H9 (cell line): ENCODE results near the gene GDF15. TPM values are rescaled to one million over a fixed set of nuclear protein-coding genes. Genes with fewer than 3 reads are reported as not detected.
A peak's percentile ranks its signal among the peaks of the same experiment; 100 is the strongest.

Experiments used
- DNase-seq: peaks from one replicate; pipeline ENCODE4 v3.0.0-alpha.2; 2017
- H2AFZ ChIP-seq: one replicate; pipeline ENCODE4 v1.6.1; 2013; ENCODE audit warnings: mild to moderate bottlenecking, low read length, control low read depth, moderate library complexity
- H2AK5ac ChIP-seq: 2 replicates; pipeline ENCODE4 v1.6.1; 2013; ENCODE audit warnings: low read length, control low read depth, mixed read lengths; ENCODE audit not compliant: insufficient read length
- H2BK120ac ChIP-seq: one replicate; pipeline ENCODE4 v1.6.1; 2013; ENCODE audit warnings: low read depth, mild to moderate bottlenecking, low read length, control low read depth, inconsistent platforms; ENCODE audit not compliant: poor library complexity, severe bottlenecking
- H2BK12ac ChIP-seq: 2 replicates; pipeline ENCODE4 v1.6.1; 2013; ENCODE audit warnings: low read length, control low read depth, mixed read lengths, low read depth; ENCODE audit not compliant: insufficient read length
- H2BK15ac ChIP-seq: 2 replicates; pipeline ENCODE4 v1.6.1; 2013; ENCODE audit warnings: low read depth, low read length, control low read depth
- H2BK20ac ChIP-seq: one replicate; pipeline ENCODE4 v1.6.1; 2013; ENCODE audit warnings: low read depth, mild to moderate bottlenecking, low read length, control low read depth, inconsistent platforms; ENCODE audit not compliant: poor library complexity, severe bottlenecking
- H2BK5ac ChIP-seq: 2 replicates; pipeline ENCODE4 v1.6.1; 2013; ENCODE audit warnings: low read length, control low read depth, mixed read lengths; ENCODE audit not compliant: insufficient read length
- H3K14ac ChIP-seq: 2 replicates; pipeline ENCODE4 v1.6.1; 2013; ENCODE audit warnings: low read length, control low read depth; ENCODE audit not compliant: insufficient read depth
- H3K18ac ChIP-seq: 2 replicates; pipeline ENCODE4 v1.6.1; 2013; ENCODE audit warnings: low read depth, mild to moderate bottlenecking, mixed read lengths, low read length, control low read depth; ENCODE audit not compliant: insufficient read length
- H3K23ac ChIP-seq: 2 replicates; pipeline ENCODE4 v1.6.1; 2013; ENCODE audit warnings: low read length, control low read depth, mixed read lengths, low read depth; ENCODE audit not compliant: insufficient read length
- H3K23me2 ChIP-seq: 2 replicates; pipeline ENCODE4 v1.6.1; 2013; ENCODE audit warnings: low read depth, mild to moderate bottlenecking, mixed read lengths, low read length, control low read depth; ENCODE audit not compliant: insufficient read length, poor library complexity, severe bottlenecking
- H3K27ac ChIP-seq: 2 replicates; pipeline ENCODE4 v1.5.1; 2013; ENCODE audit warnings: low read length, control low read depth, mixed read lengths, low read depth; ENCODE audit not compliant: insufficient read length
- H3K27me3 ChIP-seq: 2 replicates; pipeline ENCODE4 v1.6.1; 2013; ENCODE audit warnings: low read length, control low read depth, inconsistent platforms; ENCODE audit not compliant: insufficient read depth
- H3K4ac ChIP-seq: 2 replicates; pipeline ENCODE4 v1.6.1; 2013; ENCODE audit warnings: low read depth, mild to moderate bottlenecking, control low read depth, inconsistent platforms, low read length, moderate library complexity
- H3K4me1 ChIP-seq: 2 replicates; pipeline ENCODE4 v1.6.1; 2013; ENCODE audit warnings: low read length, control low read depth, inconsistent platforms; ENCODE audit not compliant: insufficient read depth
- H3K4me2 ChIP-seq: 2 replicates; pipeline ENCODE4 v1.6.1; 2013; ENCODE audit warnings: low read length, control low read depth, mixed read lengths; ENCODE audit not compliant: insufficient read length, insufficient read depth
- H3K56ac ChIP-seq: 2 replicates; pipeline ENCODE4 v1.6.1; 2013; ENCODE audit warnings: low read depth, mild to moderate bottlenecking, mixed read lengths, low read length, control low read depth; ENCODE audit not compliant: insufficient read length
- H3K79me1 ChIP-seq: 2 replicates; pipeline ENCODE4 v1.6.1; 2013; ENCODE audit warnings: low read depth, mild to moderate bottlenecking, moderate library complexity, low read length, control low read depth, inconsistent platforms; ENCODE audit not compliant: insufficient read depth, poor library complexity, severe bottlenecking
- H3K79me2 ChIP-seq: 2 replicates; pipeline ENCODE4 v1.6.1; 2013; ENCODE audit warnings: low read length, control low read depth, inconsistent platforms; ENCODE audit not compliant: insufficient read depth
- H3K9ac ChIP-seq: 2 replicates; pipeline ENCODE4 v1.6.1; 2013; ENCODE audit warnings: low read length, control low read depth, mixed read lengths; ENCODE audit not compliant: insufficient read length; ENCODE audit errors: extremely low read depth
- H3K9me3 ChIP-seq: one replicate; pipeline ENCODE4 v1.6.1; 2013; ENCODE audit warnings: low read depth, low read length, inconsistent platforms; ENCODE audit not compliant: control insufficient read depth
- H3T11ph ChIP-seq: one replicate; pipeline ENCODE4 v1.6.1; 2013; ENCODE audit warnings: mild to moderate bottlenecking, low read length, control low read depth, inconsistent platforms
- H4K20me1 ChIP-seq: one replicate; pipeline ENCODE4 v1.6.1; 2013; ENCODE audit not compliant: control insufficient read depth, insufficient read length, insufficient read depth
- H4K5ac ChIP-seq: 2 replicates; pipeline ENCODE4 v1.6.1; 2013; ENCODE audit warnings: low read depth, mild to moderate bottlenecking, mixed read lengths, low read length, control low read depth; ENCODE audit not compliant: insufficient read length
- H4K8ac ChIP-seq: replicated peaks from 2 replicates; pipeline ENCODE4 v1.6.1; 2013; ENCODE audit warnings: low read length, control low read depth, mixed read lengths, low read depth; ENCODE audit not compliant: insufficient read length
- H4K91ac ChIP-seq: 2 replicates; pipeline ENCODE4 v1.6.1; 2013; ENCODE audit warnings: low read depth, mild to moderate bottlenecking, moderate library complexity, mixed read lengths, low read length, control low read depth; ENCODE audit not compliant: insufficient read length
- H3K27ac Mint-ChIP-seq, 3 experiments: 2 replicates in 2 of 3; 3 replicates in 1 of 3; pipeline ENCODE4 v1.8.0; 2020 to 2021; ENCODE audit warnings: mixed read lengths in 3 of 3, mild to moderate bottlenecking in 1 of 3, moderate library complexity in 1 of 3
- H3K27me3 Mint-ChIP-seq: 2 replicates; pipeline ENCODE4 v1.8.0; 2021; ENCODE audit warnings: low read depth, mild to moderate bottlenecking, moderate library complexity, mixed read lengths
- H3K36me3 Mint-ChIP-seq, 3 experiments: 2 replicates in 2 of 3; 3 replicates in 1 of 3; pipeline ENCODE4 v1.8.0; 2020 to 2021; ENCODE audit warnings: low read depth in 3 of 3, mixed read lengths in 3 of 3; ENCODE audit not compliant: insufficient read depth in 1 of 3
- H3K4me1 Mint-ChIP-seq, 2 experiments: 2 replicates each; pipeline ENCODE4 v1.8.0; 2020; ENCODE audit warnings: mixed read lengths in 2 of 2
- H3K4me3 Mint-ChIP-seq, 2 experiments: 2 replicates in 1 of 2; 3 replicates in 1 of 2; pipeline ENCODE4 v1.8.0; 2020 to 2021; ENCODE audit warnings: mild to moderate bottlenecking in 2 of 2, mixed read lengths in 2 of 2, moderate library complexity in 1 of 2
- H3K9me3 Mint-ChIP-seq, 2 experiments: 2 replicates in 1 of 2; 3 replicates in 1 of 2; pipeline ENCODE4 v1.8.0; 2020; ENCODE audit warnings: mild to moderate bottlenecking in 2 of 2, mixed read lengths in 2 of 2, moderate library complexity in 1 of 2
- CTCF ChIP-seq: fragments of 200-600 bp; sonication (generic); conservative IDR thresholded peaks from 3 replicates; pipeline ENCODE4 v1.8.0; 2021; ENCODE audit warnings: antibody characterized with exemption, mild to moderate bottlenecking
- WGBS: extraction: QIAGEN DNeasy Blood & Tissue Kit; methylation state at CpG from one replicate; pipeline ENCODE4 v1.1.7; 2013; ENCODE audit warnings: missing lambda C conversion rate, low lambda C conversion rate, mixed read lengths; ENCODE audit not compliant: insufficient read length; ENCODE audit errors: extremely low coverage; 5-methylcytosine and 5-hydroxymethylcytosine counted together
- total RNA-seq: library from RNA; stranded (reverse); gene quantifications from 2 replicates; pipeline ENCODE4 v1.2.1, GENCODE V29; 2021

GDF15 gene
- total RNA-seq, 1 experiment from 2014 or later, result 5.7 TPM

DNA sequence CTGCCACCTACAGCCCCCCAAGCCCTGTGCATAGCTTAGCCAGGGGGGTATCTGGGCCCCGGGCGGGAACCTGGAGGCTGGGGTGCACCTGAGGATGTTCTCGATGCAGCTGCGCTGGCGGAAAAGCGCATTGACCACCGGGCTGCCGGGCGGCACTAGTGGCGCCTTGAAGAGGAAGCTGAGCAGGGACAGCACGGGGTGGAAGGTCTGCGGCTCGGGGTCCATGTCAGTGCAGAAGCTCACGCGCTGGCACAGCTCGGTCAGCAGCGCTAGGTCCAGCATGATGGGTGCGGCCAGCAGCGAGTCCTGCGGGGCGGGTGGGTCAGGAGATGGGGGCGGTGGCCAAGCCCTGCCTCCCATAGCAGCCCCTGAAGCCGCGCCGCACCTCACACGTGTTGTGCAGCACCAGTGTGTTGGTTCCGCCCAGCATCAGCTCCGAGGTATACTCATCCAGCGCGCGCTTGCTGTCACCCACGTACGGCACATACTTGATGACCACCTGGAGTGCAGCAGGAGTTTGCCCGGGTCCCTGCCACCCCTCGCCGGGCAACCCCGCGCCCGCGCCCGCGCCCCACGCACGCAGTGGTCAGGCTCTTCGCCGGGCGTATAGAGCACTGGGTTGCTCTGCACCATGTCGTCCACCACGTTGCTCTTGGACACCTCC is 49.4 kb downstream of the GDF15 start:
- no peak overlapping the region for H3T11ph ChIP-seq
- no peak overlapping the region for H2BK5ac ChIP-seq
- no peak overlapping the region for H2BK12ac ChIP-seq
- H3K9ac ChIP-seq, result no peak overlapping the region
- H3K4ac ChIP-seq, result no peak overlapping the region
- Mint-ChIP-seq H3K4me3 (peak overlapping the region; percentile 14 to 23; a peak in 2 of 5 replicates), H3K36me3 (peaks cover 2 to 21% (median 19%) of the 10 kb centered on the region in 3 experiments; a peak in 6 of 7 replicates), H3K27ac (no peak overlapping the region), H3K9me3 (no peaks in the 10 kb centered on the region; a peak in 1 of 5 replicates), H3K4me1 (peaks cover 32 to 40% of the 10 kb centered on the region in 2 experiments), H3K27me3 (peaks cover 2% of the 10 kb centered on the region)
- no peak overlapping the region for H3K27ac ChIP-seq
- H3K56ac ChIP-seq, result no peak overlapping the region
- H4K5ac ChIP-seq, result no peak overlapping the region
- no peaks in the 10 kb centered on the region for H3K9me3 ChIP-seq
- H3K14ac ChIP-seq, result no peak overlapping the region
- H4K20me1 ChIP-seq, result peaks cover 3% of the 10 kb centered on the region
- no peak overlapping the region for H3K4me2 ChIP-seq
- H2BK15ac ChIP-seq, result no peak overlapping the region
- no peaks in the 10 kb centered on the region for H3K79me2 ChIP-seq
- H2BK120ac ChIP-seq, result no peak overlapping the region
- DNase-seq, result no peak
- no peak overlapping the region for H2AFZ ChIP-seq
- H3K23ac ChIP-seq, result no peak overlapping the region
- WGBS, result no CpG with 5 or more reads among the region's 49 CpGs
- H3K18ac ChIP-seq, result no peak overlapping the region
- H3K4me1 ChIP-seq, result peaks cover 7% of the 10 kb centered on the region; the same call in 1 of the 2 replicates
- H4K8ac ChIP-seq, result no peak overlapping the region
- H2BK20ac ChIP-seq, result no peak overlapping the region
- H3K79me1 ChIP-seq, result no peaks in the 10 kb centered on the region
- H3K27me3 ChIP-seq, result no peaks in the 10 kb centered on the region
- H2AK5ac ChIP-seq, result no peak overlapping the region
- no peak for TF ChIP-seq CTCF
- H4K91ac ChIP-seq, result no peak overlapping the region
- H3K23me2 ChIP-seq, result peaks cover 16% of the 10 kb centered on the region
